HG03460 (cell line): Measurements from ENCODE around the gene EIF4H.
"Not testable (repeated sequence)": the region's sequence is repeated elsewhere in the genome, so short reads cannot be mapped to it uniquely, and the experiment has no call there.

Source experiments
- ATAC-seq: cut with Tn5 transposase; IDR thresholded peaks from one replicate; pipeline ENCODE4 v1.9.1; 2021; ENCODE audit not compliant: unreplicated experiment

The EIF4H gene

DNA sequence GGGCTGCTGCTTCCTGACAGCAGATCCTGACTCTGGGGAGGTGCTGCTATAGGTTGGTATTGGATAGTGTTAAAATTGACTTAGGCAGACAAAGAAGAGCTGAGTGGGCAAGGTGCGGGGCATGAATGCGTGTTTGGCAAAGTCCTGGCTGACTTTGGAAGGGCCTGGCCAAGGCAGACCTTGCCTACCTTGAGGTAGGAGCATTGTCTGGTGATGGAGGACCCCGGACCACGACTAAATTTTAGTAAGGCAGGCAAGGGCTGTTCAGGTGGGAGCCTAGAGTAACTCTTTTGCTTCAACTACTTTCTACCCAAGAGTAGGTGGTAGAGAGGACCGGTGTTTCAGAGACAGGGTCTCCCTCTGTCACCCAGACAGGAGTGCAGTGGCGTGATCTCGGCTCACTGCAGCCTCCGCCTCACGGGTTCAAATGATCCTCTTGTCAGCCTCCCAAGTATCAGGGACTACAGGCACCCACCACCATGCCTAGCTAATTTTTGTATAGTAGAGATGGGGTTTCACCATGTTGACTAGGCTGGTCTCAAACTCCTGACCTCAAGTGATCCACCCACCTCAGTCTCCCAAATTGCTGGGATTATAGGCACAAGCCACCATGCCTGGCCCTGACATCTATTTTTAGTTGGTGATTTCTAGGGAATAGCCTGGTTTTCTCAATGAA, 23.4 kb downstream of the EIF4H start:
- no peak for ATAC-seq

- ATAC-seq = no peak
Measured at GRCh38 chr7:74199551-74200355, 25.6 kb downstream of the EIF4H start.

DNA sequence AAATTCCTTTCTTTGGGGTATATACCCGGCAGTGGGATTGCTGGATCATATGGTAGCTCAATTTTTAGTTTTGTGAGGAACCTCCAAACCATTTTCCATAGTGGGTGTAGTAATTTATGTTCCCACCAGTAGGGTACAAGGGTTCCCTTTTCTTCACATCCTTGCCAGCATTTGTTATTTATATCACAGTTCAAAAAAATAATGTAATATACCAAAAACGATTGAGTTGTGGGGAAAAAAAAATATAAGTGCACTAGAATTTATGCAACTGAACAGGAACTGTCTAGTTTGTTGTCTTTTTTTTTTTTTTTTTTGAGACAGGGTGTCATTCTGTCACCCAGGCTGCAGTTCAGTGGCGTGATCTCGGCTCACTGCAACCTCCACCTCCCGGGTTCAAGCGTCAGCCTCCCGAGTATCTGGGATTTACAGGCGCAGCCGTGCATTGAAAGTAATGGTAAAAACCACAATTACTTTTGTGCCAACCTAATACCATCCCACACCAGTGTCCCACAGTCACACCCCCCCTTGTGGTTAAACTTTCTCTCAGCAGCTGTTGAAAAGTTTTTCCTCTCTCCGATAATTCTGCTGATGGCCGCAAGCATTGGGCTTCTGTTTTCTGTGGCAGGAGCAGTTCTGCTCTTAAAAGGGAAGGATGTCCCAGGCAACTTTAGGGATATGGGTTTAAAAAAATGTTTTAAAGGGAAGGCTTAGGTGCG, 28.8 kb downstream of the EIF4H start:
- ATAC-seq = no peak

GRCh38 chr7:74203956-74204618, 29.9 kb downstream of the EIF4H start:
- no peak for ATAC-seq

DNA sequence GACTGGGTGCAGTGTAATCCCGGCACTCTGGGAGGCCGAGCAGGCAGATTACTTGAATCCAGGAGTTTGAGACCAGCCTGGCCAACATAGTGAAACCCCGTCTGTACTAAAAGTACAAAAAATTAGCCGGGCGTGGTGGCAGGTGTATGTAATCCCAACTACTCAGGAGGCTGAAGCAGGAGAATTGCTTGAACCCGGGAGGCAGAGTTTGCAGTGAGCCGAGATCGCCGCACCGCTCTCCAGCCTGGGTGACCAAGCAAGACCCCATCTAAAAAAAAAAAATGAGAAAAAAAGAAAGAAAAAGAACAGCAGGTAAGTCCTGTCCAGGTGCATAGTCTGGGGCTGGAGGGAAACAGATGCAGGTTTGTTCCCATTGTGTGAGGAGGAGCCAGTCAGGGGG, 31.9 kb downstream of the EIF4H start:
- not testable (repeated sequence) for ATAC-seq

DNA sequence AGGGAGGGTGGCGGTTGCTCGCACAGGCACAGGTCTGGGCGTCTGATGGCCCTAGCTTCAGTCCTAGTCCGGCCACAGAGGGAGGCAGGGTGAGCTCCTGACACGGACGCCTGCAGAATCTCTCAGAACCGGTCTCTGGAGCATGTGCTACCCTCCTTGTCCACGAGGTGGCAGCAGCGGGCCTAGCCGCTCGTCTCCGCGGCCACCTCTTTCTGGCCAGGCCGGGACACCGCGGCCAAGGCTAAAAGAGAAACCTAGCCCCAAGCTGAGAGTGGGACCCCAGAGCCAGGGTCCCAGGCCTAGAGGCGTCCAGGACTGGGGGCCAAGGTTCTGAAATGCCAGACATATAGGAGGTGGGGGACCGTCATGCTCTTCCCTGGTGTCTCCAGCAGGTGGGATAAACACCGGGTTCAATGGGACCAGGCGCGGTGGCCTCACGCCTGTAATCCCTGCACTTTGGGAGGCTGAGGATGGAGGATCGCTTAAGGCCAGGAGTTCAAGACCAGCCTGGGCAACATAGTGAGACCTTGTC, 32.5 kb downstream of the EIF4H start:
- no peak for ATAC-seq

DNA sequence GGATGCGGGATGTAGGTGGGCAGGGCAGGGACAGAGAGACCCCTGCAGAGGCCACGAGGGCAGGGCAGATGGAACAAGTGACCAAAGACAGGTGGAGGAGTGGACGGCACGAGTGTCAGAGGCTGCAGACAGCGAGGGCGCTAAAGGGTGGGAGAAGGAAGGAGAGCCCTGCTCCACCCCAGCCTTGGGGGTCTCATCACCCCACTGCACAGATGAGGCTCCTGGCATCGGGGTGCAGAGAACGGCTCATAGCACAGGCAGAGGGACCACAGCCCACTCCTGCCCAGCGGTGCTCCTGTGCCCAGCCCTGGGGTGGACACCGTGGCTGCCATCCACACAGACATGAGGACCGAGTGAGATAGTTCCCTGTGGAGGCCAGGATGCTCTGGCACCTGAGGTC, 33.4 kb downstream of the EIF4H start:
- ATAC-seq = no peak

- ATAC-seq = not testable (repeated sequence)
Measured at GRCh38 chr7:74208241-74208640, 34.1 kb downstream of the EIF4H start.

- ATAC-seq = no peak
Measured at GRCh38 chr7:74212661-74213060, 38.5 kb downstream of the EIF4H start.

DNA sequence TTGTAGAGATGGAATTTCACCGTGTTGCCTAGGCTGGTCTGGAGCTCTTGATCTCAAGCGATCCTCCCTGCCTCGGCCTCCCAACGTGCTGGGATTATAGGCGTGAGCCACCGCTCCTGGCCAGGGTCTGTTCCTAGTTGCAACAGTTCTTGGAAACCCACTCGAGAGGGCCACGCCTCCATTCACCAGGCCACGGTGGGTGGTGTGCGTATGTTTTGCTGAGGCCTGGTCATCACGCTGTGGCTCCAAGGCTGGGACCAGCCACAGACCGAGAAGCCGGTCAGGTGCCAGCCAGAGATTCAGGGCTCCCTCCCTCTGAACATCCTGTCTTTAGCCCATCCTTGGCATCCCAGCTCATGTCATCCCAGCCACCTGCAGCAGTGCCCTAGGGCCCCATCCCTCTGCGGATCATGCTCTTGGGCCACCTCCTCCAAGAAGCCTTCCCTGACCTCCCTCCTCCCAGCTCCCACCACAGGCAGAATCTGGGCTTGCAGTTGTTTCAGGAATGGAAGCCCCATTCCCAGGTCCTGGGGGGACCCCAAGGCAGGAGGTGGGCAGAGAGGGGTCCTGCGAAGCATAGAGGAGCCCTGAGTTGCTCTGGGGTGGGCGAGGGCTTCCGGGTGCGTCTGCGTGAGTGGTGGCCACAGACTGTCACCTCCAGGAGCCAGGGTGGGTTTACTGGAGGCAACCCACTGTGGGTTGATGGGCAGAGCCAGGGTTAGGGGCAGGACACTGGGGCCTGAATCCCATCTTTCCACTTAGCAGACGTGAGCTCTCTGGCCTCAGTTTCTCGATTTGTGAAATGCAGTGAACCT, 40.9 kb downstream of the EIF4H start:
- no peak for ATAC-seq

DNA sequence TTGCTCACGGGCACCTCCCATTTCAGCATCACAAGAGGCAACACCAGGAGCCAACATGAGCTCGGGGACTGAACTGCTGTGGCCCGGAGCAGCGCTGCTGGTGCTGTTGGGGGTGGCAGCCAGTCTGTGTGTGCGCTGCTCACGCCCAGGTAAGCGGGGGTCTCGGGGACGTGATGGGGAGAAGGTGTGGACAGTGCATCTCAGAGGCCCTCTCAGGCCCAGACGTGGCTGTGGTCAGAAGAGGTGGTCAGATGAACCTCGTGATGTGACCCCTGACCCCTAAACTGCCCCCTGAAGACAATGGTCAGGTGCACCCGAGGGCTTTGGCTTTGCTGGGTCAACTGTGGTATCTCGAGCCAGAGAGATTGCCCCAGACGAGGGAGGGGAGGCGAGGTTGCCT, 41.8 kb downstream of the EIF4H start:
- ATAC-seq = no peak

GRCh38 chr7:74216361-74216761, 42.2 kb downstream of the EIF4H start:
- ATAC-seq = no peak

DNA sequence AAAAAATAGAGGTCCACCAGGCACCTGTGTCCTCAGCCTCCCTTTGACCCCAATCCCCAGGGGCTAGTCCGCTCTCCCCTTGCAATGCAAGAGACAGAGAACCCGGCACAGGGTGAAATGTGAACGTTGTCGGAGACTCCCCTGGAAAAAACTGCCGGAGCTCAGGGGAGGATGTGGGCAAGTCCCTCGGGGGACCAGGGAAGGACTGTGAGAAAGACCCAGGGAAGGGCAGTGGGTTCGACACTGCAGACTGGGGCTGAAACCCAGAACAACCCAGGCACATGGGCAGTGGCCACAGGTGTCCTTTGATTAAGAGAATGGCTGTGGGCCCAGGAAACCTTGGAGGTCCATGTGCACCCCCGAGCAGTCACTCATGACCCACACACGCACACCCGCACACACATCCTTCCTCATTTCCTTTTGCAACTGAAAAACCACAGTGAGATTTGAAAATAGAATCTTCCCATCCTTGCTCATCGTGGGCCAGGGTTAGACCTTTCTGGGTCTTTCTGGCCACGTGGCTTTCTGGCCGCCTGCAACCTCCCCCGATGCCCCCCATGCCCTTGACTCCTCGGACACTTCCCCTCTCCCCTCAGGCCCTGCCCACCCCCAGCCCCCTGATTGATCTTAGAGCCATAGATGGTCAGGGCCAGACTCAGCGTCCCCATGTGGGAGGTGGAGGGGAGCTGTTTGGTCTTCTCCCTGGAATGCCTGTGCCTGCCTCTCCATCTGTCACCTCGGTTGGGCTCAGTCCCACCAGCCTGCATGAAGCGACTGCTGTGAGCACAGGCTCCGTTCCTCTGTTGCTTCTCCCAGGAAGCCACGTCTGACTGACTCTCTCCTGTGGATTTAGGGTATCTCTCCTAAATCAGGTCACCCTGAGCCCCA, 43.5 kb downstream of the EIF4H start:
- peak; percentile 59 for ATAC-seq

DNA sequence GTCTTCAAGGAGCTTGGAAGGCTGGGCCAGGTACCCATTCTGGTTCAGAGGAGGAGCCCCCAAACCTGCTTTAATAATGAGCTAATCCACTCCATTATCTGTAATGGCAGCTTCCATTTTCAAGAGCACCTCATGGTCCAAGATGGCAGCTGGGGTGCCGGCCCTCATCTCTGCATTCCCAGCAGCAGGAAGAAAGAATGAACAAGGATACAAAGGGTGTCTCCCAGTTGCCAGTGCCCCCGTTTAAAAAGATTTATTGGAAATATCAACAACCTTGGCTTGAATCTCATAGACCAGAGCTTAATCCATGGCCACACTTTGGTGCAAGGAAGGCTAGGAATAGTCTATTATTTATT, 44.2 kb downstream of the EIF4H start:
- ATAC-seq = no peak

DNA sequence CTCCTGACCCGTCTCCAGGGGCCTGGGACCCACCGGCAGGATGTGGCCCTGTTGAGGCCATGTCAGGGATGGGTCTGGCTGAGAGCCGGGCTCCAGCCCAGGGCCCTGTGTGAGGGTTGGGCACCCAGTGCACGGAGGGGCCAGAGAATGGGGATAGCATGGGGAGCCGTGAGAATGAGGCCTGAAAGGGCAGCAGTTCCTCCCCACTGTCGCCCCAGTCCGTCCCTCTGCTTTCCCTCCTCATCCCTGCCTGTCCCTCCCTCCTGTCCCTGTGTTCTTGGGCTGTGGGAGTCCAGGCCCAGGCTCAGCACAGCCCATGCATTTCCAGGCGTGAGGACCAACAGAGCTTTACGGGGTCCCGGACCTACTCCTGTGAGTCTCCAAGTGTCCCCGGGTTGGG, 45.3 kb downstream of the EIF4H start:
- ATAC-seq = no peak

DNA sequence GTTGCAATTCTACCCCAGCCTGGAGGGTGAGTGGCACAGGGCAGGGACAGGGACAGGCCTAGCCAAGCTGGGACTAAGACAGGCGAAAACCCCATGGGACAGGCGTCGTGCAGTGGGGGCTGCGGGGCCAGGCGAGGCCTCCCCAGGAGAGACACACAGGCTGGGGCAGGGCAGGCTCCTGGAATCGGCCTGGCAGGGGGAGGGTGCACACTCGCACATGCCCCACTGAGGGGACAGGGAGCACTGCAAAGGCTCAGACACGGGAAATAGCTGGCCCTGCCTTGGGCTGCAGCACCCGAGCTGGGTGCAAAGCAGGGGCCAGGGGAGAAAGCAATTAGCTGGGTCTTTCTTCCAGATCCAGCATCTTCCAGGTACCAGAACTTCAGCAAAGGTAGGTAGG, 46.1 kb downstream of the EIF4H start:
- ATAC-seq = no peak

DNA sequence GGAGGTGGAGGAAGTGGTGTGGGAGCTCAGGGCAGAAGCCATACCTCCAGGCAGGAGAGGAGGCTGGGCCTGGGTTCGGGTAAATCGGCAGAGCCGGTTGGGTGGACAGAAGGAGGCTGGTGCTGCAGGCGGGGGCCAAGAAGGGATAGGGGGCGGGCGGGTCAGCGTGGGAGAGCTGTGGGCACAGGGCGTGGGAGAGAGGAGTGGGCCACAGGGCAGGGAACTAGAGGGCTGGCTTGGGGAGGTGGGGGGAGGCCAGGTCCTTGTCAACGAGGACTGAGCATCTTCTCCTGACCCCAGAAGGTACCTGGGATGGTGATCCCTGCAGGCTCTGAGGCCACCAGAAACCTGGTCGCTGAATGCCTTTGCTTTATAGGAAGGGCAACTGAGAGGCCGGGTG, 47.6 kb downstream of the EIF4H start:
- ATAC-seq = no peak

- no peak for ATAC-seq
Measured at GRCh38 chr7:74222851-74223710, 48.9 kb downstream of the EIF4H start.
